SK-N-SH (cell line): Measurements from ENCODE around the gene ATAD1.

Experiments
- CTCF ChIP-seq: fragments of 200-600 bp; sonication (generic); IDR thresholded peaks from 2 replicates; pipeline ENCODE4 v1.6.1; 2017; ENCODE audit warnings: antibody characterized with exemption, mild to moderate bottlenecking, moderate library complexity
- ELF1 ChIP-seq: IDR thresholded peaks from 2 replicates; pipeline ENCODE4 v1.4.0; 2012
- FOXM1 ChIP-seq: IDR thresholded peaks from 2 replicates; pipeline ENCODE4 v1.4.0; 2012; ENCODE audit warnings: low read depth, mild to moderate bottlenecking
- MAX ChIP-seq: IDR thresholded peaks from 2 replicates; pipeline ENCODE4 v1.4.0; 2012; ENCODE audit warnings: low read depth
- MXI1 ChIP-seq: IDR thresholded peaks from 2 replicates; pipeline ENCODE4 v1.6.1; 2012; ENCODE audit warnings: mild to moderate bottlenecking, low read depth, low read length, improper control_type of control experiment
- POLR2AphosphoS5 ChIP-seq: IDR thresholded peaks from 2 replicates; pipeline ENCODE4 v1.6.1; 2012; ENCODE audit warnings: low read depth, low read length
- RFX5 ChIP-seq: IDR thresholded peaks from 2 replicates; pipeline ENCODE4 v1.6.1; 2012; ENCODE audit warnings: mild to moderate bottlenecking, improper control_type of control experiment, low read length
- RXRA ChIP-seq: IDR thresholded peaks from 2 replicates; pipeline ENCODE4 v1.4.0; 2012; ENCODE audit warnings: low read depth, mild to moderate bottlenecking, borderline replicate concordance
- TAF1 ChIP-seq: IDR thresholded peaks from 2 replicates; pipeline ENCODE4 v1.6.1; 2012; ENCODE audit warnings: low read depth, mild to moderate bottlenecking, low read length, moderate library complexity, borderline replicate concordance
- TF ChIP-seq, protein P1 (sequence below): IDR thresholded peaks from 2 replicates; pipeline ENCODE4 v1.6.1; 2012; ENCODE audit warnings: mild to moderate bottlenecking, low read depth, low read length, moderate library complexity
- TF ChIP-seq, protein P2 (sequence below): IDR thresholded peaks from 2 replicates; pipeline ENCODE4; 2012

DNA sequence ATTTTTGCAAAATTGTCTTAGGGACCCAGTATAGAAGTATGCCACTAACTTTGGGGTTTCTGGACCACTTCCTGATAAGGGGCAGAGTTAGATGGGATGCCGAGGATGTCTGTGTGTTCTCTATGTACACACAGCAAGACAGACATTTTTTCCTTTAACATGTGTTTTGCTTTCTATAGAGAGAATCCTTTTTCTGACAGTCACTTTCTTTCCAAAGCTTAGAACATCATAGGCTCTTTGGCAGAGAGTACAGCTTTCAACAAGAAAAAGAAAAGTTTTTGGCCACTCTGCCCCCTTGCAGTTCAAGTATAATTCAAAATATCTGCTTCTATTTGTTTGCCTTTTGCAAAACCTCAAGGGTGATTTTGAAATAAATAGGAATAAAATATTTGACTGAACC is 114.3 kb downstream of the ATAD1 start:
- TF ChIP-seq CTCF (no peak), MXI1 (no peak), FOXM1 (no peak), MAX (no peak), RFX5 (no peak), ELF1 (no peak), POLR2AphosphoS5 (no peak), TAF1 (no peak), RXRA (no peak)
- TF ChIP-seq, protein P1, sequence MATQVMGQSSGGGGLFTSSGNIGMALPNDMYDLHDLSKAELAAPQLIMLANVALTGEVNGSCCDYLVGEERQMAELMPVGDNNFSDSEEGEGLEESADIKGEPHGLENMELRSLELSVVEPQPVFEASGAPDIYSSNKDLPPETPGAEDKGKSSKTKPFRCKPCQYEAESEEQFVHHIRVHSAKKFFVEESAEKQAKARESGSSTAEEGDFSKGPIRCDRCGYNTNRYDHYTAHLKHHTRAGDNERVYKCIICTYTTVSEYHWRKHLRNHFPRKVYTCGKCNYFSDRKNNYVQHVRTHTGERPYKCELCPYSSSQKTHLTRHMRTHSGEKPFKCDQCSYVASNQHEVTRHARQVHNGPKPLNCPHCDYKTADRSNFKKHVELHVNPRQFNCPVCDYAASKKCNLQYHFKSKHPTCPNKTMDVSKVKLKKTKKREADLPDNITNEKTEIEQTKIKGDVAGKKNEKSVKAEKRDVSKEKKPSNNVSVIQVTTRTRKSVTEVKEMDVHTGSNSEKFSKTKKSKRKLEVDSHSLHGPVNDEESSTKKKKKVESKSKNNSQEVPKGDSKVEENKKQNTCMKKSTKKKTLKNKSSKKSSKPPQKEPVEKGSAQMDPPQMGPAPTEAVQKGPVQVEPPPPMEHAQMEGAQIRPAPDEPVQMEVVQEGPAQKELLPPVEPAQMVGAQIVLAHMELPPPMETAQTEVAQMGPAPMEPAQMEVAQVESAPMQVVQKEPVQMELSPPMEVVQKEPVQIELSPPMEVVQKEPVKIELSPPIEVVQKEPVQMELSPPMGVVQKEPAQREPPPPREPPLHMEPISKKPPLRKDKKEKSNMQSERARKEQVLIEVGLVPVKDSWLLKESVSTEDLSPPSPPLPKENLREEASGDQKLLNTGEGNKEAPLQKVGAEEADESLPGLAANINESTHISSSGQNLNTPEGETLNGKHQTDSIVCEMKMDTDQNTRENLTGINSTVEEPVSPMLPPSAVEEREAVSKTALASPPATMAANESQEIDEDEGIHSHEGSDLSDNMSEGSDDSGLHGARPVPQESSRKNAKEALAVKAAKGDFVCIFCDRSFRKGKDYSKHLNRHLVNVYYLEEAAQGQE, result no peak
- TF ChIP-seq, protein P2, sequence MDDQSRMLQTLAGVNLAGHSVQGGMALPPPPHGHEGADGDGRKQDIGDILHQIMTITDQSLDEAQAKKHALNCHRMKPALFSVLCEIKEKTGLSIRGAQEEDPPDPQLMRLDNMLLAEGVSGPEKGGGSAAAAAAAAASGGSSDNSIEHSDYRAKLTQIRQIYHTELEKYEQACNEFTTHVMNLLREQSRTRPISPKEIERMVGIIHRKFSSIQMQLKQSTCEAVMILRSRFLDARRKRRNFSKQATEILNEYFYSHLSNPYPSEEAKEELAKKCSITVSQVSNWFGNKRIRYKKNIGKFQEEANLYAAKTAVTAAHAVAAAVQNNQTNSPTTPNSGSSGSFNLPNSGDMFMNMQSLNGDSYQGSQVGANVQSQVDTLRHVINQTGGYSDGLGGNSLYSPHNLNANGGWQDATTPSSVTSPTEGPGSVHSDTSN, result no peak
